ENCODE results near the gene CA5B. TPM values are rescaled to one million over a fixed set of nuclear protein-coding genes. Genes with fewer than 3 reads are reported as not detected.
"Not testable (repeated sequence)": the region's sequence is repeated elsewhere in the genome, so short reads cannot be mapped to it uniquely, and the experiment has no call there.

The CA5B gene, protein sequence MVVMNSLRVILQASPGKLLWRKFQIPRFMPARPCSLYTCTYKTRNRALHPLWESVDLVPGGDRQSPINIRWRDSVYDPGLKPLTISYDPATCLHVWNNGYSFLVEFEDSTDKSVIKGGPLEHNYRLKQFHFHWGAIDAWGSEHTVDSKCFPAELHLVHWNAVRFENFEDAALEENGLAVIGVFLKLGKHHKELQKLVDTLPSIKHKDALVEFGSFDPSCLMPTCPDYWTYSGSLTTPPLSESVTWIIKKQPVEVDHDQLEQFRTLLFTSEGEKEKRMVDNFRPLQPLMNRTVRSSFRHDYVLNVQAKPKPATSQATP
- total RNA-seq = 1 to 10 TPM; 7.7 to 8.1 TPM
- long read RNA-seq, partial matches to known transcripts = 0 of 2 reads
- long read RNA-seq, other reads (novel, unspliced or antisense) = 2 of 2 reads

DNA sequence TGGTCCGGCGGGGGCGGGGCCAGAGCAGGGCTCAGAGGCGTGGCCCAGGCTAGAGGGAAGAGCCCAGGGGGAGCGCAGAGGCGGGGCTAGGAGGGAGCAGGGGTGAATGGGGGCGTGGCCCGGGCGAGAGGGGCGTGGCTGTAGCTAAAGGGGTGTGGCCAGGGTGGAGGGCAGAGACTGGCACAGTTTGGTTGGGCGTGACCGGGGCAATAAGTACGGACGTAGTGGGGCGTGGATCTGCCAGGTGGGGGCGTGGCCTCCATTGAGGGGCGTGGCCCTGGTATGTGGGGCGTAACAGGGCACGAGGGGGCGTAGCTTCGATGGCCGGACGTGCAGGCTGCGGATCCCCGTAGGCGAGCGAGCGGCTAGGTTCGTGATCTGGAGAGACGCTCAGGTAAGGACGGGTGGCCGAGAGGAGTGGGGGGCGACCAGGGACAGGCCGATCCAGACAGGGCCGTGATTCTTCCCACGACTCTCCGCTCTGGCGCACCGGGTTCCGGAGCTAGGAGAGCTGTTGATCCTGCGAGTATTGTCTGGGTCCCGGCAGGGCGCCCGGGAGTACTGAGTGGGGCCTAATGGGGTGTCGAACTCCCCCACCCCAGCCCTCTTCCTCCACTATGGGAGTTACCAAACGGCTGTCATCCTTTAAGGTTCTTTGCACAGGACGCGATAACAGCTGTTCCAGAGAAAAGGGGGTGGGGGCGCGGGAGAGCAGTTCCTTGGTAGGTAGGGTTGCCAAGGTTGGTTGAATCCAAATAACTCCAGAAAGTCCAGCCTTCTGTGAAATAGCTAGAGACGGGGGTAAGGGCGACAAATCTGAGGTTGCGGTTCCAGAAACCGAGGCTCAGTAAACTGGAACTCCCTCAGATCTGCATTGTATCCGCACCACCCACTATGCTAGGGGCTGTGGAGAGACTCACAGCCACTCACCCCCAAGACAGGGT is at the start of gene CA5B:
Gene CA5B (plus strand): TSS at position 312 of the 944 bp plus-strand sequence. CDS start 11,754 bp downstream, outside the sequence.
- intact Hi-C loops (cut with DNase I, micrococcal nuclease) = no loop called here
- DNase-seq (peak; percentile 96 to 98), ATAC-seq (peak; percentile 98)

DNA sequence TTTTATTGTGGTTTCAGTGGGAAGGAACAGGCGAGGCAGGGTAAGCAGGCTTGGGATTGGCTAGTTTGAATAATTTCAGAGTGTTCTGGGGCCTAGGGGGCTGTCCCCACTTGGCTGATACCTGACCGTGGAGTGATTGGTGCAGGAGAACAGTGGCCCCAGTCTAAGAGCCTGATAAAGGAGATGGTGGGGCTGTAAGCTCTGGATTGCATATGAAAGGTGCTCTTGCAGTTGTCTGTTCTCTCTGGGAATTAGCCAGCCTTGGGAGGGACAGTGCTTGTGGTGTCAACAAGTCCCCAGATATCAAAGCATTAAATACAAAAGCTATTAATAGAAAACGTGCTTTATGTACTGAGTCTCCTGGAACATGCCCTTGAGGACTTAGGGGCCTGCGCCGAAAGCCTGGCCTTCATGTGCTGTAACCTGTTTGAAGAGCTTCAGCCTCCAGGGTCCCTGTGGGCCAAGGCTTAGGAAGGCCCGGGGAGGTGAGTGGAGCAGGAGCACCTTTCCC is 43.1 kb upstream of the CA5B start:
- no peak for DNase-seq
- no peak for ATAC-seq
- intact Hi-C loops (cut with DNase I, micrococcal nuclease) = no loop called here

DNA sequence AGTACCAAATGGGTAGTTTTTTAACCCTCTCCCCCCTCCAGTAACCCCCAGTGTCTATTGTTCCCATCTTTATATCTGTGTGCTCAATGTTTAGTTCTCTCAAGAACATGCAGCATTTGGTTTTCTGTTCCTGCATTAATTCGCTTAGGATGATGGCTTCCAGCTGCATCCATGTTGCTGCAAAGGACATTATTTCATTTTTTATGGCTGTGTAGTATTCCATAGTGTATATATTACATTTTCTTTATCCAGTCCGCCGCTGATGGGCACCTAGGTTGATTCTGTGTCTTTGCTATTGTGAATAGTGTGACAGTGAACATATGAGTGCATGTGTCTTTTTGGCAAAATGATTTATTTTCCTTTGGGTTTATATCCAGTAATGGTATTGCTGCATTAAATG is 41.6 kb upstream of the CA5B start:
- no peak for ATAC-seq
- no peak for DNase-seq
- intact Hi-C loops (cut with DNase I, micrococcal nuclease) = no loop called here

DNA sequence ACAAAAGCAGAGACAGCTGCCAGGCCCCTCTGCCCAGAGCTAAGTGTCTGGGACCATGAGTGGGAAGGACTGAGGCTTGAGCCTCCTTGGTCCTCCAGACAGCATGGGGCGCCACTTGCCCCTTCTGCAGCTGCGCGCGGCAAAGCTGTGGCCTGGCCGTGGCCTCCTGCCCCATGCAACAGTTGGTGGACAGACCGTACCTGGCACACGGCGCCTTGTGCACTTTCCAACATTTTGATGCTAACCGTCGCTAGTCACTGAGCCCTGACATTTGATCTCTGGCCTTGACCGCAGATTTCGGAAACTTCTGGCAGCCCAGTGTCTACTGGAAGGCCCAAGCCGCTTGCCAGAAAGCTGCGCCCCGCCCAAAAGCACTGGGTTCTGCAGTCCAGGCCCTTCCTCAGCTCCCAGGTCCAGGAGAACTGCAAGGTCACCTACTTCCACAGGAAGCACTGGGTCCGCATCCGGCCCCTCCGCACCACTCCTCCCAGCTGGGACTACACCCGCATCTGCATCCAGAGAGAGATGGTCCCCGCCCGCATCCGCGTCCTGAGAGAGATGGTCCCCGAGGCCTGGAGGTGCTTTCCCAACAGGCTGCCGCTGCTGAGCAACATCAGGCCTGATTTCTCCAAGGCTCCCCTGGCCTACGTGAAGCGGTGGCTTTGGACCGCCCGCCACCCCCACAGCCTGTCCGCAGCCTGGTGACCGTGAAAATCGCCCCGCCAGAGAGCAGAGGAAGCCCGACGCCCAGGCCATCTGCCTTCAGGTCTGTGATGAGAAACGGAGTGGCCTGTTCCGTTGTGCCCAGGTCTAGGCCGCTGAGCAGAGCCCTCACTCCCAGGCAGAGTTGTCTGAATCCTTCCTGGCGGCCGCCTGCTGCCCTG is 35.3 kb upstream of the CA5B start:
- DNase-seq = no peak

DNA sequence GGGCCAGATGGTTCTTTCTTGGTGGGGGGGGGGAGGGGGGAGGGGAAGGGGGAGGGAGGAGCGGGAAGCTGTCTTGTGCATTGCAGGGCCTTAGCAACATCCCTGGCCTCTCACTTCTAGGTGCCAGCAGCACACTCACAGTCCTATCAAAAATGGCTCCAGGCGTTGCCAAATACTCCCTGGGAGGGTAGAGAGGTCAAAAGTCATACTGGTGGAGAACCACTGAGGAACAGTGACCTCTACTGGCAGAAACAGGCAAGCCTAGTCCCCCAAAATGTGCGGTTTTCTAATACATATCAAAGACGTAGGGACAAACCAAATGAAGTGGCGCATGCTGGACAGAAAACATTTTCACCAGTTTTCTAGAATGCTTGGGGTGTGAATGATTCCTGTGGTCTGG is 34.3 kb upstream of the CA5B start:
- intact Hi-C loops (cut with DNase I, micrococcal nuclease); DNase-seq: not testable (repeated sequence)
- ATAC-seq = peak; percentile 64

More for the DNA sequence above, 35.3 kb upstream of the CA5B start:
- intact Hi-C loops (cut with DNase I, micrococcal nuclease) = no loop called here
- no peak for ATAC-seq

DNA sequence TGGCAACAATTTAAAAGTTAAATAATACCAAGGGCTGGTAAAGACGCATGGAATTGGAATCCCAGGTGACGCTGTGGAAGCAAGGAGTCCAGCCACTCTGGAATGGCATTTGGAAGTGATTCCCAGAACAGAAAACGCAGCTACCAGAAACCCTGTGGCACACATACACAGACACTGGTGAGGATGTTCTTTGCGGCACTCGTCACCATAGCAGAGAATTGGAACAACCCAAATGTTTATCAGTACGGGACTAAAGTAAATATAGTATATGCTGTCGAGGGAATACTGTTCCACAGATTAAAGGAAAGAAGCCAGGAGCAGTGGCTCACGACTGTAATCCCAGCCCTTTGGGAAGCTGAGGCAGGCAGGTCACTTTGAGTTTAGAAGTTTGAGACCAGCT is 33.8 kb upstream of the CA5B start:
- intact Hi-C loops (cut with DNase I, micrococcal nuclease); DNase-seq; ATAC-seq: not testable (repeated sequence)

DNA sequence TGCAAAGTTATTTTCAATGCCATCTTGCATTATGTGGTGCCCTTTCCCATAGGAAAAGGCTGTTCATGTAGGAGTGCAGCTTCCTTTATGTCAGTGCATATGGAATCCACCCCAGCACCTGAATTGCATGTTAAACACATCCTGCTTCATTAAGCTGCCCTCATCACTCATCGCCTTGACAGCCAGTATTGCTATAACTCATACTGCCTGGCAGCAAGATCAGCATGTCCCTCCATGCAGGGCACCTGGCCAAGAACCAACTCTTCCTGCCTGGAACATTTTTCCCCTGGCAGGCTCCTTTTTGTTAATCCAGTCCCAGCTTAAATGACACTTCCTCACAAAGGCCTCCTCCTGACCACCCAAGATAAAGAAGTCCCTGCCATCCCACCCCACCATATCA is 23.5 kb upstream of the CA5B start:
- peak; percentile 63 for ATAC-seq
- intact Hi-C loops (cut with DNase I, micrococcal nuclease) = no loop called here
- DNase-seq = no peak

DNA sequence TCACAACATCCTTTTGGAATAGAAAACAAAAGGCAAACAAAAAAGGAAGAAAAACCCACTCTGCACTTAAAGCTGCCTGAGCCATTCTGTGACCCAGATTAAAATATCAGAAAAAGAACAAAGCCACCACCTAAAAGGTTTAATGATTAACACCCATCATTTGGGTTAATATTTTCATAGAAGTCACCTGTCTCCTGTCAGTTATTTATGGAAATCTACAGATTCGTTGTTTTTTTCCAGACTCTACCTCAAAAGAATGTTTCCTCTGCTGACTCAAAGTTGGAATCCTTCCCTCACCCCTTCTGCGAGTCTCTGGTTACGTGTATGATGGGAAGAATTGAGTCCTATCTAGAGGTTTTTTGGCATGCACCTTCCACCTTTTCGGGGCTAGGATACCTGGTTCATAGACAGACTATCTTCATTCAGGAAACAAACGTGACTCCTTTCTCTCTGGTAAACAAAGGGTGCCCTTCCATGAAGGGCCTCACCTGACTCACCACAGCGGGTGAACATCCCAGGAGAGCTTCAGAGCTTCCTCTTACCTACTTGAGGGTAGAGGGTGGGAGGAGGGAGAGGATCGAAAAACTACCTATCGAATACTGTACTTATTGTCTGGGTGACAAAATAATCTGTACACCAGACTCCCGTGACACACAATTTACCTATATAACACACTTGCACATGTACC is 19.6 kb upstream of the CA5B start:
- ATAC-seq = no peak
- intact Hi-C loops (cut with DNase I, micrococcal nuclease) = no loop called here
- no peak for DNase-seq

DNA sequence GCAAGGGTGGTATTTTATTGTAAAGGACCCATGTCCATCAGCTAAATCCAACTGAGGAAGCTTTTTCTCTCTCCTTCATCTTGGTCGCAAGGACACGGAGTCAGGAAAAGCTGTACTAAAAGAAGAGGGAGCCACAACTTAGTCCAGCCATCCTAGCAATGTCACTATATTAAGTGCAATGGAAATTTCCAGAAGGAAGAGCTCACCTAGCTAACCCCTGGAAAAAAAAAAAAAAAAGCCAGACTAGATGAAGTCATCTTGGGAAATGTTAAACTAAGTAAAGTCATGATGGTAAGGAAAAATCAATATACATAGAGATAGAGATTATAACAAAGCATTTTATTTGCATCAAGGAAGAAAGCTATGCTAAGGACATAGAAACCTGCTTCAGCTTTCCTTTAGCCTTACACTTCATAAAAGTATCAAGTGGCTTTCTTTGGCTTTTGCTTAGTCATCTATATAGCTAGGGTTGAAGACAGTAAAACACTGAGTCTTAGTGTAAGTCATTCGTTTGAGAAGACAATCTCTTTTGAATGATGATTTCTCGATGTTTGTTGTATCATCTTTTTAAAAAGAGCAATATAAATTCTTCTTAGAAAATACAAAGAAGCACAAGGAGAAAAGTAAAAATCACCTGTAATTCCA is 18.6 kb upstream of the CA5B start:
- ATAC-seq (no peak), DNase-seq (no peak)
- intact Hi-C loops (cut with DNase I, micrococcal nuclease) = no loop called here

DNA sequence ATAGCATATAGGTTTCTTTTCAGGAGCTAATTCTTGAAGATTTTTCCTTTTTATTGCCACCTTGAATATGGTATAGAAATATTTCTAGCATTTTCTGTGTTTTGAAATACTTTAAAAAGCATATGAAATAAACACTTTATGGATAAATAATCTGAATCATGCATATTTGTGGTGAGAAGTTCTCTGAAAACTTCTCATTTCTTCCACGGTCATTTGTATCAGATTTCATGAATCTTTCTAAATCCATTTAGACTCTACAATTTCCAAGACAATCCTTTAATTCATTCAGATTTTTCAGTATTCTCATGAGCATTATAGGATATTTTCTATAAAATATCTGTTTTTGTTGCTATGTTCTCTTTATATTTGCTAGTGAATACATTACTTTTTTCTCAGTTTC is 16.2 kb upstream of the CA5B start:
- no peak for ATAC-seq
- DNase-seq = no peak

DNA sequence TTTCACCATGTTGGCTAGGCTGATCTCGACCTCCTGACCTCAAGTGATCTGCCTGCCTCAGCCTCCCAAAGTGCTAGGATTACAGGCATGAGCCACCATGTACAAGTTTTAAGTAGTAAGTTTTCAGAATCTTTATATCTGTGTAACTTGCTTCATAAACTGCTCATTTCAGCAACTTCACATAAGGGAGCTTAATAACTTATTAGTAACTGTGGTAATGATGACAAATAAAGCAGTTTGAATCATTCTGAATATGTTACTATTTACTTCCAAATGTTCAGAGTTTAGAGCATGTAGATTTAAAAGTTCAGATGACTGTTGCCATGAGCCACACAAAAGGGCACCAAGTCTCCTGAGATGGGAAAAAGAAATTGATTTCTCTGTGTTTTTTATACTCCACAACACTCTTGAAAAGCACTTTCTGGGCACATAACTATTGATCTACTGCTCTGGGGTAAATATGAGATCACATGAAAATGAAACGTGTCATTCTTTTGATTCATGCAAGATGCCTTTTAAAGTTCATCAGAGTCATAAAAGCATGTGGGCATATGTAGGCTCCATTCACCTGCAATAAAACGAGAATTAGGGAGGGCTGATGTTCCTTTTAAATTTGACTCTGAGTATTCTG is 14.1 kb upstream of the CA5B start:
- intact Hi-C loops (cut with DNase I, micrococcal nuclease) = no loop called here
- DNase-seq = no peak
- ATAC-seq = no peak

More for the DNA sequence above, 16.2 kb upstream of the CA5B start:
- intact Hi-C loops (cut with DNase I, micrococcal nuclease) = no loop called here

DNA sequence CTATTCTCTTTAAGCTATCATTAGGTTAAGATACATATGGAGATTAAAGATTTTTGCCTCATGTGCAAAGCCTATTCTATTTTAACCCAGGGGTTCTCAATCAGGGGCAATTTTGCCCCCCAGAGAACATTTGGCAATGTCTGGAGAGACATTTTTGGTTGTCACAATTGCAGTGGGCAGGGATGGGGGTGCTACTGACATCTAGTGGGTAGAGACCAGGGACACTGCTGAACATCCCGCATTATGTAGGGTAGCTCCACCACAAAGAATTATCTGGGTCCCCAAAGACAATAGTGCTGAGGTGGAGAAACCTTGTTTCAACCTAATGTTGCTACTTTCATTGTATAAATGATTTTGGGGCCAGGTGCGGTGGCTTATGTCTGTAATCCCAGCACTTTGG is 13.2 kb upstream of the CA5B start:
- no peak for DNase-seq
- intact Hi-C loops (cut with DNase I, micrococcal nuclease) = no loop called here
- no peak for ATAC-seq

DNA sequence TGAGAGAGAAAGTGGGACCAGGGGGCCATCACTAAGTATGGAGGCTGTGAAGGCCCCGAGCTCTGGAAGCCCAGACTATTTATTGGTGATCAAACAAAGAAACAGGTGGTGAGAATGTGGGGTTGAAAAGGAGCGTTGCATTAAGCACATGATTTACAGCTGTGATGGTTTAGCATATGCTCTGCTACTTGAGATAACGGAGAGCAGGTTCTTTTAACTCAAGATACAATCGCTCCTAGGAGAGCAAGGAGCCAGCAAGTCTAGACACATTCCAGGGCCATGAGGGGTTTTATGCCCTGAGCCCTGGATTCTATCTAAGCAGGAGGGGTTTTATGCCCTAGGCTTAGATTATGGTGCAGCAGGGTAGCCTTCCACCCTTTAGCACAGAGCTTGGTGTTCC is 6.7 kb upstream of the CA5B start:
- DNase-seq; intact Hi-C loops (cut with DNase I, micrococcal nuclease); ATAC-seq: not testable (repeated sequence)

DNA sequence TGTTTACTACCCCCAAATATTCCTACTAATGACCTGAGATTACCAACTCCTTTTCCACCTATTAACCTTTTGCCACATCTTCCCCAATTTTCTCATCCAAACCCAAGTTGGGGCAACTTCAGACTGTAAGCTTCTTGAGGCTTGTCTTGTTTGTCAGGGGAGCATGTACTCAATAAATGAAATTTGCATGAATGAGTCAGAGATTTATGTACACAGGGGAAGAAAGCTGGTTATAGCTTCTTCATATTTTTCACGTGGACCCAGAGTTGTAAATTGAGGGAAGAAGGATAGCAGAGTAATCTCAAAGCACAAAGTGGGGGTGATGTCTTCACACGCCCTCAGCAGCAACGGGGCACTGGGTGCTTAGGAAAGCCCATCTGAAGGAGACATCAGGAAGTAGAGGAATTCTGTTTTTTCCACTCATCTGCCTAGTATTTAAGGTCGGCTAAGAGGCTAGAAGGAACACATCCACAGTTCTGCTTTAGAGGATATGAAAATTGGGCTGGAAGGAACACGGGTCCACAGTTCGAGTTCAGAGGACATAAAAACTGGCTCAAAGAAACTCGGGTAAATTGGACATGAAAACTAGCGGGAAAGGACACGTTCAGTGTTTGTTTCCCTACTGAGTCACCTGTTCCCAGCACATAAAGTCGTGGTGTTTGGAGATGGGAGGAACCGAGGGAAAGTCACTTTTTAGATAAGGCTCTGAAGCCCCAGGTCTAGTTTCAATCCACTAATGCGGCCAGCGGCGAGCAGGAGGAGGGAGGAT is 696 bp upstream of the CA5B start:
- intact Hi-C loops (cut with DNase I, micrococcal nuclease) = no loop called here
- DNase-seq (no peak), ATAC-seq (peak; percentile 1)

DNA sequence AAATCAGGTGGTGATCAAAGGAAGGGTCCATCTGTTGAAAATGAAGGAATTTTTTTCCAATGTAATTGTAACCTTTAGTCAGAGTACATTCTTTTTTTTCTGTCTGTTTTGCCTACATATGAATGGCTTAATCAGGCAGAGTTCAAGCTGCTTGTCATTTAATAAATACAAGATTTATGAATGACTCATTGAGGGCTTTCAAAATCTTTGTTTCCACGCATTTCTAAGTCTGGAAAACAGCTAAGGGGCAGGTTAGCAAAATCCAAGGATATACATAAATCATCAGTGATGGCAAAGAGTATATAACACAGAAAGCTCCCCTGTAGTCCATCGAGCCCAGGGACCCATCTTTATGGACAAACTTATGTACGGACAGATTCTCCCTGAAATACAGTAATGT is 1.8 kb downstream of the CA5B start:
- intact Hi-C loops (cut with DNase I, micrococcal nuclease) = no loop called here
- DNase-seq (no peak), ATAC-seq (no peak)

DNA sequence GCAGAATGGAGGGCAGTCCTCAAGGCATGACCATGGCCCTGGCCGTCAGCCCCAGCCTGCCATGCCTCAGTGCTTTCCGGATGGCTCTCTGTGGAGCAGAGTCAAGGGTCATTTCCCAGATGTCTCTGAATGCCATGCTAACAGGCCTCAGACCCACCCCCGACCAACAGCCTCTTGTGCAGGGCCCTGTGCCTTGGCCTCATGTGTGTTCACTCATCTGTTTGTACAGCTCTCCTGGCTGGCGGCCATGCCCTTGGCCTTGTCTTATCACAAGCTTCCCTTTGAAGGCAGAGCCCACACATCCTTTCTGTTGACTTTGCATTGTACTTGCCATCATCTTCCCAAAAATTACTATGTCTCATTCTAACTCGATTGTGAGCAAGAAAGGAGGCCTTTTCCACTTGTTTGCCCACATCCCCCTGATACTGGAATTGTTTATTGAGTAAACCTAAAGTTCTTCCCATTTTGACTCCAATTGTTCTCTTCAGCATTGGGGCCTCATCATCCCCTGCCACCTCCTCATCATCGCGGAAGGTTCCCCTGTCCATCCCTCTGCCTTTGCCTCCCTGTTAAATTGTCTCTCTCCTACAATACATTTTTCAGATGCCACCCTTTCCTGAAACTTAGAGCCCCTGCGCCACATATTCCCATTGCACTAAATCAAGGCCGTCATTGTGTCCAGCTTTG is 6.3 kb downstream of the CA5B start:
- intact Hi-C loops (cut with DNase I, micrococcal nuclease) = no loop called here
- ATAC-seq (no peak), DNase-seq (no peak)

All from left colon (tissue), 2 donors.